Measurements from ENCODE around the gene EPB42. TPM values are rescaled to one million over a fixed set of nuclear protein-coding genes. Genes with fewer than 3 reads are reported as not detected.

Gene EPB42
- total and polyA plus RNA-seq, 2 donors (not counting 1 experiment from before 2014, with no cell fraction given) = not detected

DNA sequence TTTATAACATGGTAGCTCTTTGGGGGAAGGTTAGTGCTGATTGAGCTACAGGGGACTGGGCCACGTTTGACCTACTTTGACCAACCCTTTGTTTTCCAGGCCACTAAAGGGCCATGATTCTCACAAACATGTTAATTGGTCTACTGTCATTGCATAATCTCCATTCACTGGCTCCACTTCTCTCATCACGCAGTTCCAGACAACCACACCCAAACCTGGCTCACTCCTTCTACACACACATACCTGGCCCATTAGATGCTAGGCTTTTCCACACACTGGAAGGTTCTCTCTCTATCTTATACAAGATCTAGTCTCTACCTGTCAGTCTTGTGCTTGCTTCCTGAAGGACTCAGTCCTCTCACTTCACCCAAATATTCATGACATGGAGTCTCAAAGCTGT is 30.0 kb upstream of the EPB42 start:
- no peak for DNase-seq
- Mint-ChIP-seq H3K4me3 (no peak overlapping the region), H3K27me3 (no peaks in the 10 kb centered on the region), H3K27ac (no peak overlapping the region), H3K9me3 (ENCODE audit: insufficient read depth) (no peaks in the 10 kb centered on the region), H3K4me1 (peaks cover 32% of the 10 kb centered on the region)
- Histone ChIP-seq H4K20me1 (ENCODE audit: control insufficient read depth, insufficient read depth, low read length, poor library complexity, severe bottlenecking) (no peaks in the 10 kb centered on the region), H3K79me2 (ENCODE audit: control insufficient read depth, insufficient read depth, low read length) (no peaks in the 10 kb centered on the region), H2AFZ (ENCODE audit: insufficient read depth, low read depth, low read length, poor library complexity, severe bottlenecking) (no peak overlapping the region), H3K4me2 (replicated peaks; ENCODE audit: low read depth, low read length, poor library complexity, severe bottlenecking) (no peak overlapping the region), H3K27ac (ENCODE audit: low read length in 2 of 2) (no peak overlapping the region), H3K27me3 (replicated peaks in 1 of 4; ENCODE audit: control extremely low read depth in 1 of 4, control insufficient read depth in 3 of 4, insufficient read depth in 4 of 4, low read length in 3 of 4) (no peaks in the 10 kb centered on the region), H3K9ac (ENCODE audit: low read length) (no peak overlapping the region), H3K36me3 (replicated peaks in 1 of 2; ENCODE audit: control extremely low read depth in 1 of 2, control insufficient read depth in 1 of 2, extremely low read depth in 1 of 2, insufficient read depth in 2 of 2, low read length in 1 of 2) (no peaks in the 10 kb centered on the region), H3K4me3 (ENCODE audit: control extremely low read depth in 1 of 5, extremely low read depth in 1 of 5, insufficient read depth in 1 of 5, low read depth in 2 of 5, low read length in 4 of 5) (no peak overlapping the region), H3K9me3 (ENCODE audit: control extremely low read depth in 1 of 3, control insufficient read depth in 2 of 3, insufficient read depth in 1 of 3, low read length in 2 of 3) (no peaks in the 10 kb centered on the region), H3K4me1 (ENCODE audit: control insufficient read depth in 2 of 2, insufficient read depth in 2 of 2, low read length in 2 of 2) (peaks cover 13 to 15% of the 10 kb centered on the region in 2 donors)
- TF ChIP-seq, protein P1, sequence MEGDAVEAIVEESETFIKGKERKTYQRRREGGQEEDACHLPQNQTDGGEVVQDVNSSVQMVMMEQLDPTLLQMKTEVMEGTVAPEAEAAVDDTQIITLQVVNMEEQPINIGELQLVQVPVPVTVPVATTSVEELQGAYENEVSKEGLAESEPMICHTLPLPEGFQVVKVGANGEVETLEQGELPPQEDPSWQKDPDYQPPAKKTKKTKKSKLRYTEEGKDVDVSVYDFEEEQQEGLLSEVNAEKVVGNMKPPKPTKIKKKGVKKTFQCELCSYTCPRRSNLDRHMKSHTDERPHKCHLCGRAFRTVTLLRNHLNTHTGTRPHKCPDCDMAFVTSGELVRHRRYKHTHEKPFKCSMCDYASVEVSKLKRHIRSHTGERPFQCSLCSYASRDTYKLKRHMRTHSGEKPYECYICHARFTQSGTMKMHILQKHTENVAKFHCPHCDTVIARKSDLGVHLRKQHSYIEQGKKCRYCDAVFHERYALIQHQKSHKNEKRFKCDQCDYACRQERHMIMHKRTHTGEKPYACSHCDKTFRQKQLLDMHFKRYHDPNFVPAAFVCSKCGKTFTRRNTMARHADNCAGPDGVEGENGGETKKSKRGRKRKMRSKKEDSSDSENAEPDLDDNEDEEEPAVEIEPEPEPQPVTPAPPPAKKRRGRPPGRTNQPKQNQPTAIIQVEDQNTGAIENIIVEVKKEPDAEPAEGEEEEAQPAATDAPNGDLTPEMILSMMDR (IDR thresholded peaks at IDR 0.05) = no peak
- TF ChIP-seq EZH2 (IDR thresholded peaks at IDR 0.05; ENCODE audit: borderline replicate concordance, insufficient read depth, low read depth, low read length, poor library complexity, severe bottlenecking) = no peak
- intact Hi-C loops (cut with micrococcal nuclease) = no loop called here
- CTCF ChIA-PET = interaction anchor here (0.6 to 3.9 kb wide), 4 partner anchors 17 to 141 kb away, joined by 3 to 23 read pairs (median 6); no protein-coding TSS in a partner anchor
- WGBS (ENCODE audit: insufficient coverage) = 100% methylated on average over 1 of the region's 2 CpGs
- POLR2A ChIA-PET = no interaction called here
- ATAC-seq (ENCODE audit: low read depth) = no peak

DNA sequence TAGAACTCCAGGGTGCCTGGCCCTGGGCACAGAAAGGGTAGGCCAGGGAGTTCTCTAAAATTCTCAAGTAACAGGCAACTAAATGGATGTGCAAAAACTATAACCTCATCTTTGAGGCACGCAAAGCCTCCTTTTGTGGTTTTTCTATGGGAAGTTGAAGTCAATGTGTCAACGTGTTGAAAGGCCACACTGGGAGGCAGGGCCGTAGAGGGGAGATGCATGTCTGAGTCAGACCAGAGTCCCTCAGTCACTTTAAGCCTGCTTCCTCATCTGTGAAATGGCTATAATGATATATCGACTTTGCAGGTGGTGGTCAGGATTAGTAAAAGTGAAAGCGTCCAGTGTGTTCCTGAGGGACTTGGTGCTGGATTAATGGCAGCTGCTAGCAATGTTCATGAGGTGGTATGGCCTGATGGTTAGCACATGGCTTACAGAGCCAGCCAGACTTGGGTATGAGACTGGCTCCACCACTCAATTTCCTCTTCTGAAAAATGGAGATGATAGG is 28.9 kb upstream of the EPB42 start:
- Histone ChIP-seq H3K9me3 (ENCODE audit: control extremely low read depth in 1 of 3, control insufficient read depth in 2 of 3, insufficient read depth in 1 of 3, low read length in 2 of 3) (no peaks in the 10 kb centered on the region), H2AFZ (ENCODE audit: insufficient read depth, low read depth, low read length, poor library complexity, severe bottlenecking) (no peak overlapping the region), H4K20me1 (ENCODE audit: control insufficient read depth, insufficient read depth, low read length, poor library complexity, severe bottlenecking) (no peaks in the 10 kb centered on the region), H3K9ac (ENCODE audit: low read length) (no peak overlapping the region), H3K4me2 (replicated peaks; ENCODE audit: low read depth, low read length, poor library complexity, severe bottlenecking) (no peak overlapping the region), H3K4me3 (ENCODE audit: control extremely low read depth in 1 of 5, extremely low read depth in 1 of 5, insufficient read depth in 1 of 5, low read depth in 2 of 5, low read length in 4 of 5) (no peak overlapping the region), H3K79me2 (ENCODE audit: control insufficient read depth, insufficient read depth, low read length) (no peaks in the 10 kb centered on the region), H3K27me3 (replicated peaks in 1 of 4; ENCODE audit: control extremely low read depth in 1 of 4, control insufficient read depth in 3 of 4, insufficient read depth in 4 of 4, low read length in 3 of 4) (no peaks in the 10 kb centered on the region), H3K36me3 (replicated peaks in 1 of 2; ENCODE audit: control extremely low read depth in 1 of 2, control insufficient read depth in 1 of 2, extremely low read depth in 1 of 2, insufficient read depth in 2 of 2, low read length in 1 of 2) (no peaks in the 10 kb centered on the region), H3K27ac (ENCODE audit: low read length in 2 of 2) (no peak overlapping the region), H3K4me1 (ENCODE audit: control insufficient read depth in 2 of 2, insufficient read depth in 2 of 2, low read length in 2 of 2) (peaks cover 13 to 15% of the 10 kb centered on the region in 2 donors)
- no peak for DNase-seq
- ATAC-seq (ENCODE audit: low read depth) = no peak
- H3K27me3 Mint-ChIP-seq = no peaks in the 10 kb centered on the region
- ChIA-PET POLR2A (no interaction called here), CTCF (interaction anchor here (1.8 kb wide), 1 partner anchor 35 kb away, joined by 6 read pairs; no protein-coding TSS in a partner anchor)
- no peak for TF ChIP-seq EZH2 (IDR thresholded peaks at IDR 0.05; ENCODE audit: borderline replicate concordance, insufficient read depth, low read depth, low read length, poor library complexity, severe bottlenecking)
- TF ChIP-seq, protein P1 (IDR thresholded peaks at IDR 0.05) = no peak
- intact Hi-C loops (cut with micrococcal nuclease) = no loop called here
- H3K27ac Mint-ChIP-seq = no peak overlapping the region
- WGBS (ENCODE audit: insufficient coverage) = 4% methylated on average over 5 of the region's 5 CpGs
- H3K4me3 Mint-ChIP-seq = no peak overlapping the region
- H3K4me1 Mint-ChIP-seq = peaks cover 32% of the 10 kb centered on the region
- no peaks in the 10 kb centered on the region for H3K9me3 Mint-ChIP-seq (ENCODE audit: insufficient read depth)
